HL-60 (cell line): ENCODE results near the gene CSNK2A2.
A peak's percentile ranks its signal among the peaks of the same experiment; 100 is the strongest.

Experiments used
- DNase-seq, 2 experiments: peaks; one replicate each; pipeline ENCODE4 v3.0.0-alpha.2; 2010 to 2020; ENCODE audit warnings: low read depth in 1 of 2, low spot score in 1 of 2
- H3K27ac ChIP-seq: fragments of 250-450 bp; sonication (Bioruptor Pico); replicated peaks from 2 replicates; pipeline ENCODE4 v1.5.1; 2020; ENCODE audit warnings: mild to moderate bottlenecking, moderate library complexity
- H3K27me3 ChIP-seq: fragments of 250-450 bp; sonication (Bioruptor Pico); 2 replicates; pipeline ENCODE4 v1.5.1; 2021; ENCODE audit warnings: mild to moderate bottlenecking, moderate library complexity; ENCODE audit not compliant: insufficient read depth, poor library complexity, severe bottlenecking
- H3K4me3 ChIP-seq: replicated peaks from 2 replicates; pipeline ENCODE4 v1.5.1; 2011; ENCODE audit warnings: mild to moderate bottlenecking, control low read depth, low read length; ENCODE audit not compliant: insufficient read depth
- CTCF ChIP-seq: IDR thresholded peaks from one replicate; pipeline ENCODE4 v1.5.1; 2011; ENCODE audit warnings: low read length, control low read depth, inconsistent platforms; ENCODE audit not compliant: insufficient read depth
- GABPA ChIP-seq: IDR thresholded peaks from 2 replicates; pipeline ENCODE4 v1.6.1; 2012; ENCODE audit warnings: low read depth
- POLR2AphosphoS5 ChIP-seq: IDR thresholded peaks from 2 replicates; pipeline ENCODE4 v1.6.1; 2012; ENCODE audit warnings: low read depth
- REST ChIP-seq: IDR thresholded peaks from 2 replicates; pipeline ENCODE4 v1.6.1; 2012; ENCODE audit warnings: low read depth; ENCODE audit not compliant: insufficient replicate concordance
- SPI1 ChIP-seq: IDR thresholded peaks from 2 replicates; pipeline ENCODE4 v1.6.1; 2012; ENCODE audit warnings: low read depth, mild to moderate bottlenecking, borderline replicate concordance

The CSNK2A2 gene

GRCh38 chr16:58129097-58129936 lies 68.6 kb downstream of the CSNK2A2 start, which contains the start of gene CFAP20:
TSS of gene CFAP20 (minus strand) at chr16:58129381. CDS start at chr16:58129115, 266 bp downstream.
- Histone ChIP-seq H3K27me3 (no peaks in the 10 kb centered on the region), H3K27ac (peak within 1 kb of the TSS; percentile 93), H3K4me3 (peak within 1 kb of the TSS; percentile 86)
- TF ChIP-seq POLR2AphosphoS5 = peak; percentile 76; the same call in 1 of the 2 replicates
- peak; percentile 82 for TF ChIP-seq GABPA
- TF ChIP-seq SPI1 = peak; percentile 86
- no peak for TF ChIP-seq CTCF
- no peak for TF ChIP-seq REST
- peak; percentile 100 for DNase-seq

GRCh38 chr16:58128711-58129096 lies 69.2 kb downstream of the CSNK2A2 start:
- H3K4me3 ChIP-seq = peak overlapping the region; percentile 86
- H3K27ac ChIP-seq = peak overlapping the region; percentile 93
- TF ChIP-seq REST (no peak), SPI1 (no peak), POLR2AphosphoS5 (no peak), GABPA (no peak)
- H3K27me3 ChIP-seq = no peaks in the 10 kb centered on the region
- no peak for DNase-seq

GRCh38 chr16:58128181-58128631 lies 69.7 kb downstream of the CSNK2A2 start:
- Histone ChIP-seq H3K27me3 (no peaks in the 10 kb centered on the region), H3K27ac (peak overlapping the region; percentile 93), H3K4me3 (peak overlapping the region; percentile 86)
- DNase-seq = no peak
- no peak for TF ChIP-seq GABPA

- DNase-seq = peak in 1 of 2 experiments; percentile 7
- no peak for TF ChIP-seq REST
- no peak for TF ChIP-seq POLR2AphosphoS5
- TF ChIP-seq CTCF = no peak
- no peak for TF ChIP-seq SPI1
- no peak for TF ChIP-seq GABPA
- H3K27ac ChIP-seq = peak overlapping the region; percentile 93
- no peaks in the 10 kb centered on the region for H3K27me3 ChIP-seq
- peak overlapping the region; percentile 86 for H3K4me3 ChIP-seq
Observed at GRCh38 chr16:58127634-58128033, 70.3 kb downstream of the CSNK2A2 start.
